GM21528 (cell line): ENCODE measurements around the gene CDK15.
"Not testable (repeated sequence)": the region's sequence is repeated elsewhere in the genome, so short reads cannot be mapped to it uniquely, and the experiment has no call there.

Source experiments
- ATAC-seq: cut with Tn5 transposase; IDR thresholded peaks from one replicate; pipeline ENCODE4 v1.9.1; 2021; ENCODE audit warnings: mild to moderate bottlenecking, moderate library complexity; ENCODE audit not compliant: unreplicated experiment, low FRiP score

Gene CDK15

DNA sequence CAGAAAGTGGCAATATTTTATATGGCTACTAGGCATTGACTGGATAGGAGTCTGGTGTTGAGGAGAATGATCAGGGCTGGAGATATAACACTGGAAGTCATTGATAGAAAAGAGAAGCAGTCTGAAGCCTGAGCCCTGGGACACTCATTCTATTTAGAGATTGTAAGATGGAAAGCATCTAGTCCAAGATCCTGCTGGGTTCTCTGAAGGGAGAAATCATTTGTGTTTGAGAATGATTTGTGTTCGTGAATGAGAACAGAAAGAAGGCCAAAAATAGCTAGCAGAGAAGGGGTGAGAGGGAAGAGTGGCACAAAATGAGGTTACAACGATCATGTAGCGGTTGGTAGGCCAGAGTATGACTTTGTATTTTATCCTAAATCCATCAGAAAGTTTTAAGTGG lies 18.0 kb upstream of the CDK15 start:
- ATAC-seq = no peak

DNA sequence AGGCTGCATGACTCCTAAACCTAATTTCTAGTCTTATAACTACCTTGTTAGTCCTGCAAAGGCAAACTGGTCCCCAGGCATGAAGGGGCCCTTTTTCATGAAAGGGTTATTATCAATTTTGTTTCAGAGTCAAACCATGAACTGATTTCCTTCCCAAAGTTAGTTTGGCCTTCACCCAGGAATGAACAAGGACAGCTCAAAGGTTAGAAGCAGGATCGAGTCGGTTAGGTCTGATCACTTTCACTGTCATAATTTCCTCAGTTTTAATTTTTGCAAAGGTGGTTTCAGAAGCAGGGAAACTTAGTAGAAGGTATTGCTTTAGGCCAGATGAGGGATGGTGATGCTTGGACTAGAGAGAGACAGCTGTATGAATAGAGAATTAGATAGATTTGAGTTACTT lies 16.9 kb upstream of the CDK15 start:
- no peak for ATAC-seq

DNA sequence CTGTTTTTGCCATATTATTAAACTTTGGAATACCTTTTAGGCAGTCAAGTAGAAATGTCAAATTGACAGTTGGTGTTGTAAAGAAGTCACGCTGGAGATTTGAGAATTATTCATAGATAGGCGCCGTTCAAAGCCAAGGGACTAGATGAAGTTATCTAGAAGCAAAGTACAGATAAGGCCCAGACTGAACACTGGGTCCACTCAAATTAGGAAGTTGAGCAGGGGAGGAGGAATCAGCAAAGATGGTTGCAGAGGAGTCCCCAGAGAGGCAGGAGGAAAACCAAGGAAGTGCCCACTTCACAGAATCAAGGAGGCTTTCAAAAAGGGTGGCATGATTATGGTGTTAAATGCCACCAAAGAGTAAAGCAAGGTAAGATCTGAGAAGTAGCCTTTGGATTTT lies 16.0 kb upstream of the CDK15 start:
- ATAC-seq = no peak

DNA sequence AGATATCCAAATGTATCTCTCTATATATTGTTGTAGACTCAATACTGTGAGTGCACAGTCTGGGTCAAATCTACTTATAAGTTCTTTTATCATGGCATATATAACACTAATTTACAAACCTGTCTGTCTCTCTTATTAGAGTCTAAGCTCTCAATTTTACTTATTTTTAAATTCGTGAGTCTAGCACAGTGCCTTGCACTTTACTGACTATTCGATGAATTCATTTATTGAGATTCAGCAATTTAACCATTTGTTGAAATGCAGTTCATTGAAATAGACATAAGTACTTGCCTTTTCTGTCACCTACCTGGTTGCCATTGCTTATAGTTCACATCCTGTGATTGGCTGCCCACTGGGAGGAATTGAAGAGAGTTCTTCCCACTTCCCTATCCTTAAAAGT lies 15.3 kb upstream of the CDK15 start:
- ATAC-seq = no peak

DNA sequence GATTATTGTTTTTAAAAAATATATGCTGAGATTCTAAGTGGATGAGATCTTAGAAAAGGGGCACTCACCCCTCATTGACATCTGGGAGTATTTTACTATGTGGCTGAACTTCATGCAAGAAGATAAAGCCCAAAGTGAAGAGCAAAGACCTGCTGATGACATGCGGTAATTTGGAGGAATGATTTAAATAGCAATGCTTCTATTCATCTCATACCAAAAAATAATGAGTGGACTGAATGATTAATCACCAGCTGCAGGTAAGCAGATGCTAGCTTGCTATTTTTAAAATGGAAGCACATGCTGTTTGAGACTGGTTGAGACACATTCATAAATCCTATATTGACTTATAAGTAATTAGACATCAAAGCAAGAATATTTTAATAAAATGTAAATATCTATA lies 12.7 kb upstream of the CDK15 start:
- ATAC-seq = no peak

DNA sequence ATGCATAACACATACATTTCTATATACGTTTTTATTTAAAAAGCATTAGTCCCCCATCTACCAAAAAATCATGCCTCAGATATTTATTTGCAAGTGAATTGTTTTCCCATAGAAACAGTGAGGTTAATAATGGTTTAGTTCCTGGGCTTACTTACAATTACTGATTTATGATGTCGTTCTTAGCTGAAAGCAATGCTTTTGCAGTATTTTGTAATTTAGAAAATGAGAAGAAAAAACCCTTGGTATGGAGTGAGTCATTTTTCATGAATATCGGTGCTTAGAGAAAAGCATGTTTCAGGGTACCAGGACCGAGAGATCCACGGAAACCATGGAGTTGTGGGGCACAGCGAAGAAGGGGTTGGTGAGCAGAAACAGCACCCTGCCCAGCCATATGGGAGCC lies 12.0 kb upstream of the CDK15 start:
- ATAC-seq = no peak

DNA sequence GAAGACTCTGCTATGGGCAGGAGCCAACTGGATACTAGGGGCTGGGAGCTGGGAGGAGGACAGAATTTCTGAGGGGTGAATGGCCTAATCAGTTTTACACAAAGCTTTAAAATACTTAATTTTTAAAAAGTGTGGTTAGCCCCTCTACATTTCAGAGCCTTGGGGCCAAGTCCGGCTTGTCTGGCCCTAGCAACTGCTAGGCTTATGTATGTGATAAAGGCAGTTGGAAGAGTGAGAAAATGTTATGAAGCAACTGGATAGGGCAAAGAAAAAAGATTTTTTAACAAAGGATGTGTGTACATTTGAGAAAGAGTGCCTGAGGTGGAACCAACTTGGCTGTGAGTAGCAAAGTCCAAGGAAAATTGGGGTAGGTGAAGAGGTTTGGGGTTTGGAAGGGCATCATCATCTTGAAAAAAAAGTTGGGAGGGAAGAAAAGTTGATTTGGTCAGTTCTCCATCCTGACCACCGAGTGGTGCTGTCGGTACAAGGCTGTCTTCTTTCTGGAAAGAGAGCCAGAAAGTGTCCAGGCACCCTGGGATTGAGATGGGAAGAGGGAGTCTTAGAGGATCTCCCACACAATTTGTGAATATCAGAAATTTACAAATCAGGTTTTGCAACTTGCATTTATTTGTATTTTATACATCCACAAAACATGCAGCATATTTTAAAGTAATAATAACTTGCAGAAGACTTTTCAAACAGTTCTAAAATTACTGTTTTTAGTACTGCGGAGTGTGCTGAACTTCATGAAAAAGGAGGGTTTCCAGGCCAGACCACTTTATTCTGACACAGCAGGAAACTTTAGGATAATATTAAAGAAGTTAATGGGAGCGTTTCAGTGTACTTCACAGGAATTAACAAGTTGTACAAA lies 10.5 kb upstream of the CDK15 start:
- ATAC-seq = no peak

DNA sequence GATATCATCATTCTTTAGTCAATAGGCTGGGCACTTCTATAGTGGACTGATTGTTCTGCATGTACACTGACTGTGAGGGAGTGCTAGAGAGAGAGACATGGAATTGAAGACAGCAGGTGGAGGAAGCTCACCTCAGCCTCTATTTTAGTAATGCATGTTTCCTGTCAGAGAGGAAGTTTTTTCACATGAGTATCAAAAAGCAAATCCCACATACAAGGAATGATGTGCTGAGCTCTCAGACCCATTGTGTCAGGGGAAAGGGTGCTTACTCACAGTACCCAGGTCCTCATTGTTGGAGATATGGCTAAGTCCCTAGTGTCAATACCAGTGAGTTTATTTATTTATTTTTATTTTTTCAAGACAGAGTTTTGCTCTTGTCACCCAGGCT lies 9.9 kb upstream of the CDK15 start:
- ATAC-seq = no peak

DNA sequence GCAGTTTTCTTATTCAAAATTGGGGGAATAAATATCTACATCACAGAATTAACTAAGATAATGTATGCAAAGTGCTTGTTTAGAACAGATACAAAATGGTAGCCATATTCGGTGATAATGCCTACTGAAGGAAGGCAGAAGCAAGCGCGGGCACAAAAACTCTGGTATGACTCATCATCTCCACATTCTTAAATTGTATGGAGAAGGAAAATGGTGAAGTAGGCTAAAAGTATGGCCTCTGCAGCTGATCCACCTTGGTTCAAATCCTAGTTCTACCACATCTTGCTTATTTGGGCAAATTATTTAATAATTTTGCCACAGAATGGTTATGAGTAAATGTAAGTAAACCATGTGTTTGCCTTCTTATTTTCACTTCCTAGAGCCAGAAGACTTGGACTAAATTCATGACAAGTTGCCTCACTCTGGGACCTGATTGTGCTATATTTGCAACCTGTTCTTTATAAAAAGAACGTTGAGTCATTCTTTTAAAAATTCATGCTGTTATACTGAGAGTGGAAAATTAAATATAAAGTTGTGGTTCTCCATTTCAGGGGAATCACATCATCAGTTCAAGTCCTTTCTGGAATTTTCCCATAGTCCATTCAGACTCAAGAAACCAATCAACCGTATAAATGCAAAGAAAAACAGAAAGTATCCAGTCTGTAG lies 9.0 kb upstream of the CDK15 start:
- ATAC-seq = no peak

DNA sequence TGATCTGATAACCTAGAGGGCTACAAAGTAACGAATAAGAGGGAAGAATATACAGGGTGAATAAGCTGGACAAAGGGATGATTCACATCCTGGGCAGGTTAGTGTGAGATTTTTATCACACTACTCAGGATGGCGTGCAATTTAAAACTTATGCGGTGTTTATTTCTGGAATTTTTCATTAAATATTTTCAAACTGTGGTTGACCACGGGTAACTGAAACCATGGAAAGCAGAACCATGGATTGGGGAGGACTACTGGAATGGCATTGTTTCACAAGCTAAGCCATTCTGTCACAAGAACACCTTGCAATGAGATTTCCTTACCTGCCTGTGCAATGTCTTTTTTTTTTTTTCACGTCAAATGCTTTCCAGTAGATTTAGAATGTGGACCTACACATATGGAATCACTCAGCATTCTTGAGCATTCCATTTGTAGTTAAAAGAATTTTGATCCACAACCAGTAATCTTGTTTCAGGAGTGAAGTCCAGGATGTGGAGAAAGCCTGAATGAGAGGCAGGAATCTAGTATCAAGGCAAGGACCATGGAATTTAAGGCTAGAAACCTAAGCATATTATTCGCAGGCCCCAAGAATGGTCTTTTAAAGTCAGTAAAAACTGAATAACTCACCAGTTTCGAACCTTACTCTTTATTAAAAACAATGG lies 8.0 kb upstream of the CDK15 start:
- no peak for ATAC-seq

DNA sequence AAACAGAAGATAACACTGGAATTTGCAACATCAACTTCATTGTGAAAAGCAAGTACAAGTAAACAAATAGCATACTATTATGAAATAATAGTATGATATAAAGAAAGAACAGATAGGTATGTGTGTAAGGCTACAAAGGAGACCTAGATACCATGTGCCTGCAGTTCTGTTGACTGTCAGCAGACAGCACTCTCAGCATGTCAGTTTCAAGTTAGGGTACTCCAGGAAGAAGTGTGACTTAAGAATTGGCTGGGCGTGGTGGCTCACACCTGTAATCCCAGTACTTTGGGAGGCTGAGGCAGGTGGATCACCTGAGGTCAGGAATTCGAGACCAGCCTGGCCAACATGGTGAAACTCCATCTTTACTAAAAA lies 7.4 kb upstream of the CDK15 start:
- not testable (repeated sequence) for ATAC-seq

DNA sequence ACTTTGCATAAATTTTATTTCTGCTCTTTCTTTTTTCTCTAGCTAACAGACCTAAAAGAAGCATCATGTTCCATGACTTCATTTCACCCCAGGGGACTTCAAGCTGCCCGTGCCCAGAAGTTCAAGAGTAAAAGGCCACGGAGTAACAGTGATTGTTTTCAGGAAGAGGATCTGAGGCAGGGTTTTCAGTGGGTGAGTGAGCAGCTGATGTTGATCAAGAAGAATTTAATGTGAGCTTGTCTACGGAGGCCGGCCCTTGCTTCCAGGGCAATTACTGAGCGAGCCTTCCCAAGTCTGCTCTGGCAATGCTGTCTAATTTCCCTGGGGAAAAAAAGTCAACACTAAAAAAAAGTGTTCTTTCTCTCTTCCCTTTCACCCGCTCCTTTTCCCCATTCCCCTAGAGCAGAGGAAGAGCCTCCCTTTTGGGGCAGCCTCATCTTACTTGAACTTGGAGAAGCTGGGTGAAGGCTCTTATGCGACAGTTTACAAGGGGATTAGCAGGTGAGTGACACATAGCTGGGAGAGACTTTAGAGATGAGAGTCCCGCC lies 1.2 kb downstream of the CDK15 start:
- no peak for ATAC-seq

DNA sequence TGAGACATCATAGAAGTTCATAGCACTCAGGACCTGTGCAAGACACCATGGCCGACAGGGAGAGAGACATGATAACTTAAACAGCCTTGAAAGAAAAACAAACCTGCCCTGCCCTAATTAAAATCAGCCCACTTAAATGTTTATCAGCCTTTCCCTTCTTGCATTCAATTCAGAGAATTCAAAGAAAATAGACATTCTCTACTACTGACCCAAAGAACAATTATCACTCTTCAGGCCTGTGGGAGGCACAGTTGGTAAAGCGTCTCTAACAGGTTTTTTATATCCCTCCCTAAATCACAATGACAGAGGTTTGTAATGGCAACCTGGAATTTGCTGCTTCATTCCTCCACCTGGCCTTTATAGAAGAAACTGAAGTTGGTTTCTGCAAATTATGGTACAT lies 1.7 kb downstream of the CDK15 start:
- no peak for ATAC-seq

DNA sequence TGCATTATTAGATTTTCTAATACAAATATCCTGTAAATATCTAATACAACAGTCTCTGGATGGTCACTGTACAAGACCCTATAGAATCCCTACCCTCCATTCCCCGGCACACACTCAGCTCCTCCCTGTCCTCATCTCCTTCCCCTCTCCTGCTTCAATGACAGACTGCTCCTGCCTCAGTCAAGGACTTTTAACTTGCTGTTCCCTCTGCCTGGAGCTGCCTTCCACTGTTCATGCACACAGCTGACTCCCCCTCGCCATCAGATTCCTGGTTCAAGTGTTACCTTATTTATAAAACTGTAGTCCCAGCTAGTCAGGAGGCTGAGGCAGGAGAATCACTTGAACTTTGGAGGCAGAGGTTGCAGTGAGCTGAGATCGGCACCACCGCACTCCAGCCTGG lies 3.3 kb downstream of the CDK15 start:
- ATAC-seq = no peak

DNA sequence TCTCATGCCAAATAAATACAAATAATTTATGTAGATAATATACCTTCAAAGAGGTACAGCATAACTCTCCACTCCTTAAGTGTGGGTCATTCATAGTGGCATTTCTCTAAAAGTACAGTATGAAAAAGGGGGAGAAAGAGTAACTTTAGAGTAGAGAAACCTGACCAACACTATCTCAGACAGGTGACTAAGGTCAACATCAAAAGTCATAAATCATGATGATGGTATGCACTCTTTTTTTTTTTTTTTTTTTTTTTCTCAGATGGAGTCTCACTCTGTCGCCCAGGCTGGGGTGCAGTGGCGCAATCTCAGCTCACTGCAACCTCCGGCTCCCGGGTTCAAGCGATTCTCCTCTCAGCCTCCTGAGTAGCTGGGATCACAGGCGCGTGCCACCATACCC lies 4.3 kb downstream of the CDK15 start:
- not testable (repeated sequence) for ATAC-seq

DNA sequence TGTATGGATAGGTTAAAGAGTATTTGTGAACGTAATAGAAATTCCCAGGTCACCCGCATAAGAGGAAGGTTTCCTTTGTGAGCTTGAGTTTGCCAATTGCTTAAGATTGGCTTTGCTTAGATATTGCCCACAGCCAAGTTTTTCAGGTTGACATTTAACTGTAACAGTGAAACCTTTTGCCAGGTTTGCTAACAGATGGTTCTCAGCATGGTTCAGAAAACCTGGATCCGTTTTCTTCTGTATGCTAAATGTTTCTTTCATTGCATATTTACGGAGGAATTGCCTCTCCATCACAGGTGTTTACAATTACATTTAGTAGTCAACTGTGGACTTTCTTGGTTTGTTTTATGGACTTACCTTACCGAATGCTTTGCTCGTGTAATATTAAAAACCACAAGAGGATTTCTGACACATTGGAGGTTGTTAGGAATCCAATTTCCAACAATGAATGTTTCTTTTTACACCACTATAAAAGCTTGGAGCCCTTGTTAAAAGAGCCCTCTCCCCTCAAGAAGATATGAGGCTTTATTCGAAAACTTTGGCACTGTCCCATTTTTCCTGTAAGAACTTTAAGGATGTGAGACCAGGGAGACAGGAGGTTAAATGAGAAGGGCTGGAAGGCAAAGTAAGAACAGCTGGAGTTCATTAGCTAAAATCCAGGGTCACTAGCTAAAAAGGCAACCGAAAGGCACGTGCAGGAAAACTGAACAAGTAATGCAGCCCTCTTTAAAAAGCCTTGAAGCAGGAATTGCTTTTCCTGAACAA lies 7.8 kb downstream of the CDK15 start:
- ATAC-seq = no peak

DNA sequence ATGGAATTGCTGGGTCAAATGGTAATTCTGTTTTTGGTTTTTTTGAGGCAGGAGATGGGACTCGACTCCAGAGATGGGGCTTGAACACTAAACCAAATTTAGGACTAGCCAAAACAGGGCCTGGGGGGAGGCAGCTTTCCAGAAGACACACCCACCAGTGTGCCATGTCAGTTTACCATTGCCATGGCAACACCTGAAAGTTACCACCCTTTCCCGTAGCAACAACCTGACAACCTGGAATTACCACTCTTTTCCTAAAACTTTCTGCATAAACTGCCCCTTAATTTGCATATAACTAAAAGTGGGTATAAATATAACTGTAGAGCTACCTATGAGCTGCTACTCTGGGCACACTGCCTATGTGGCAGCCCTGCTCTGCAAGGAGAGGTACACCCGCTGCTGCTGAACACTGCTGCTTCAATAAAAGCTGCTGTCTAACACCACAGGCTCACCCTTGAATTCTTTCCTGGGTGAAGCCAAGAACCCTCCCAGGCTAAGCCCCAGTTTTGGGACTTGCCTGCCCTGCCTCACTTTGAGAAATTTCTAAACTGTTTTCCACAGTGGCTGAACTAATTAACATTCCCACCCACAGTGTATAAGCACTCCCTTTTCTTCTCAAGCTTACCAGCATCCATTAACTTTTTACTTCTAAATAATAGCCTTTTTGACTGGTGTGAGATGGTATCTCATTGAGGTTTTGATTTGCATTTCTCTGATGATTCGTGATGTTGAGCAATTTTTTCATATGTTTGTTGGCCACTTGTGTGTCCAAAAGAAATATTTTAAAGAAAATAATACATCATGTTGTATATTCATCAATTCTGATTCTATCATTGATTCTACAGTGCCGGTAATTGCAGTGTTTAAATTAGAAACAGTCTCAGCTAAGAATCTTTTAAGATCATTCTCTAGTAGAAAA lies 10.6 kb downstream of the CDK15 start:
- no peak for ATAC-seq

DNA sequence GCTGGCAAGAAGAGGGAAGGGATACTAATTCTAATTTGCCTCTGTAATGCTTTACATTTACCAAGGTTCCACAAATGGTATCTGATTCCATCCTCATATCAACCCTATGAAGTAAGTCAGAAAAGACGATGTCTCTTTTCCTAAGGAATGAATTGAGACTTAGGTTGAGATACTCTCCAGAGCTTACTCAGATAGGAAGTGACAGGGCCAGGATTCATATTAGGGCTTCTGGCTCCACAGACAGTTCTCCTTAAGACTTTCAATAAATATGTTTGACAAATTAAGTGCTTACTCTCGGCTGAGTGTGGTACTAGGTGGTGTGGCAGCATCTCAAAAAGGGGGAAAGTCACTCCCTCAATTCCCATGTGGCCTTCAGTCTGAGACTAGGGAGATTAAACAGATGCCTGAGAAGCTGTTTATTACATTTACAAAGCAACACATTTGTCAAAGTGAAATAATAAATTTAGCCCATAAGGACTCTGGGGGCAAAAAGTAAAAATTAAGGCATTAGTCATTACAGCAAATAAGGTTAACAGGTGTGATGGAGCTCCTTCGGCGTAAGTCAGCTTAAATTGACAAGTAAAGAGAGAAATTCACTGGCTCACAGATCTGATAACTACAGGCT lies 14.2 kb downstream of the CDK15 start:
- ATAC-seq = no peak

DNA sequence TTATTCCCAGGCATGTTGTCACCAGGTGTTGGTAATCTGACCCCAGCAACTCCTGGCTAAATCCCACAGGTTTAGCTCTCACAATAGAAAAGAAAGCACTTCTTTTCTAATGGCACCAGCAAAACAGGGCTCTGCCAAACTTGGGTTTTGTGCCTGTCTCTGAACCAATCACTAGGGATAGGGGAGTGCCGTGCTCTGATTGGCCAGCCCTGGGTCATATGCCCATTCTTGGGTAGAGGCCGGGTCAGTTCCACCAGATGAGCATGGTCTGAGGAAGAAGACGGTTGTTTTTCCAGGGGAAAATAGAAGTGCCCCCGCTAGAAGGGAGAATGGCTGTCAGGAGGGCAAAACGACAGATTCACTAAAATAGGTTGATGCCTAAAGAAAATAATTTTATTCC lies 14.7 kb downstream of the CDK15 start:
- ATAC-seq = no peak
